Spleen (tissue), 11 donors: Measurements from ENCODE around the gene ATL1. TPM values are rescaled to one million over a fixed set of nuclear protein-coding genes. Genes with fewer than 3 reads are reported as not detected.
A peak's percentile ranks its signal among the peaks of the same experiment; 100 is the strongest.

Source experiments
- DNase-seq: peaks from one replicate; pipeline ENCODE4 v3.0.0-alpha.2; 2020
- H3K27ac ChIP-seq, 8 donors: fragments of 200-600 bp; sonication (generic) in 7 of 8; 1 replicate in 4 of 8; 2 replicates in 4 of 8; pipeline versions ENCODE4 v1.5.0 to v1.8.0; 2016 to 2021; ENCODE audit warnings: inconsistent platforms in 4 of 8, mild to moderate bottlenecking in 4 of 8, moderate library complexity in 1 of 8
- H3K27me3 ChIP-seq, 7 donors: fragments of 200-600 bp; sonication (generic) in 6 of 7; replicated peaks in 1 of 7; 1 replicate in 4 of 7; 2 replicates in 3 of 7; pipeline versions ENCODE4 v1.5.0 to v1.8.0; 2016 to 2021; ENCODE audit warnings: inconsistent platforms in 3 of 7, mild to moderate bottlenecking in 1 of 7
- H3K36me3 ChIP-seq, 6 donors: fragments of 200-600 bp; sonication (generic) in 5 of 6; 1 replicate in 4 of 6; 2 replicates in 2 of 6; pipeline versions ENCODE4 v1.5.0 to v1.8.0; 2016 to 2021; ENCODE audit warnings: inconsistent platforms in 2 of 6
- H3K4me1 ChIP-seq, 6 donors: fragments of 200-600 bp; sonication (generic) in 5 of 6; 1 replicate in 3 of 6; 2 replicates in 3 of 6; pipeline versions ENCODE4 v1.5.0 to v1.8.0; 2016 to 2021; ENCODE audit warnings: inconsistent platforms in 3 of 6
- H3K4me3 ChIP-seq, 8 donors: fragments of 200-600 bp; sonication (generic) in 7 of 8; 1 replicate in 4 of 8; 2 replicates in 4 of 8; pipeline versions ENCODE4 v1.5.0 to v1.8.0; 2016 to 2021; ENCODE audit warnings: inconsistent platforms in 4 of 8, mild to moderate bottlenecking in 4 of 8, moderate library complexity in 2 of 8
- H3K9me3 ChIP-seq, 8 donors: fragments of 200-600 bp; sonication (generic) in 7 of 8; 1 replicate in 4 of 8; 2 replicates in 4 of 8; pipeline versions ENCODE4 v1.5.0 to v1.8.0; 2016 to 2021; ENCODE audit warnings: inconsistent platforms in 4 of 8
- CTCF ChIP-seq, 11 experiments: fragments of 200-600 bp in 7 of 11; fragments of 450-650 bp in 4 of 11; sonication (generic) in 4 of 11; IDR thresholded peaks in 8 of 11; conservative IDR thresholded peaks in 3 of 11; 1 replicate in 7 of 11; 2 replicates in 4 of 11; pipeline versions ENCODE4 v1.4.0 to v1.8.0; 2016 to 2021; ENCODE audit warnings: antibody characterized with exemption in 11 of 11, inconsistent platforms in 4 of 11, mild to moderate bottlenecking in 1 of 11
- POLR2A ChIP-seq, 3 donors: fragments of 450-650 bp; IDR thresholded peaks; one replicate each; pipeline ENCODE4 v1.5.1; 2017; ENCODE audit warnings: antibody characterized with exemption in 3 of 3, mild to moderate bottlenecking in 1 of 3
- POLR2AphosphoS5 ChIP-seq, 3 donors: sonication (generic); formaldehyde crosslinking; IDR thresholded peaks; one replicate each; pipeline ENCODE4 v1.5.1; 2017; ENCODE audit warnings: antibody characterized with exemption in 3 of 3
- WGBS, 5 donors: extraction: QIAGEN DNeasy Blood & Tissue Kit in 3 of 5; methylation state at CpG; one replicate each; pipeline versions ENCODE4 v1.1.5 to v1.1.7; 2013 to 2018; 5-methylcytosine and 5-hydroxymethylcytosine counted together
- intact Hi-C: fragments of 100-400 bp; cut with DNase I; formaldehyde crosslinking; loops from one replicate; pipeline ENCODE4 v1.15.0; 2023; ENCODE audit warnings: low total_unique reads
- polyA plus RNA-seq, 3 donors: library from polyadenylated mRNA; stranded (reverse); fragments of 200-250 nt; gene quantifications; one replicate each; pipeline ENCODE4 v1.2.1, GENCODE V29; 2013
- total RNA-seq, 7 donors: library from RNA; depleted of rRNA in 3 of 7; stranded (reverse); fragments of >200 nt in 3 of 7; fragmentation: NEBNext Ultra II Directional in 4 of 7; extraction: Animal tissue kit (Norgen Biotek cat#: 25700) in 4 of 7; gene quantifications; one replicate each; pipeline versions ENCODE4 v1.1.0 to v1.2.1, GENCODE V29; 2016 to 2021
- donor health status: healthy with polysubstance abuse.
- donor health status: DM: no; HTN: no; CAD: no; lungs with moderate emphysema.
- donor health status: DM: no; HTN: no; CAD: no.
- donor health status: Bipolar disorder and iron deficiency.
- donor health status: healthy.
- donor health status: DM: no; HTN: no; CAD: no.
- donor health status: DM: yes; HTN: yes; CAD: no.

The ATL1 gene
- total and polyA plus RNA-seq, 10 donors = 0.91 to 3.2 (median 1.5) TPM

- TF ChIP-seq POLR2A (IDR thresholded peaks at IDR 0.05) (no peak), POLR2AphosphoS5 (IDR thresholded peaks at IDR 0.05) (peak; percentile 79 to 89 (median 84)), CTCF (IDR thresholded peaks at IDR 0.05 in 8 of 11, conservative IDR thresholded peaks at IDR 0.05 in 3 of 11) (peak; percentile 76 to 98 (median 91))
- peak within 1 kb of the TSS; percentile 87 to 98 (median 96) for H3K27ac ChIP-seq
- intact Hi-C loops = loop anchor here (2.0 kb wide), 1 partner anchor 216 kb away; no protein-coding TSS in a partner anchor
- 0 to 1% (median 0%) methylated on average over 26 to 60 of the region's 60 CpGs for WGBS, 5 donors
- peaks cover 0 to 2% (median 0%) of the 10 kb centered on the region in 8 donors for H3K9me3 ChIP-seq
- peak; percentile 99 for DNase-seq
- H3K27me3 ChIP-seq = no peaks in the 10 kb centered on the region
- H3K4me1 ChIP-seq = peaks cover 26 to 60% (median 50%) of the 10 kb centered on the region in 6 donors
- H3K36me3 ChIP-seq = peaks cover 0 to 10% (median 0%) of the 10 kb centered on the region in 6 donors
- peak within 1 kb of the TSS; percentile 75 to 91 (median 84) for H3K4me3 ChIP-seq
Measured at GRCh38 chr14:50532502-50533240, 27.3 kb upstream of the ATL1 start, which contains the start of gene MAP4K5. MAP4K5 (minus strand) TSS chr14:50532569; CDS start chr14:50532049, 520 bp downstream.

- no peak for DNase-seq
- Histone ChIP-seq H3K27ac (peak overlapping the region in 7 of 8 donors; percentile 87 to 98 (median 96)), H3K9me3 (peaks cover 0 to 5% (median 0%) of the 10 kb centered on the region in 8 donors), H3K27me3 (no peaks in the 10 kb centered on the region), H3K36me3 (peaks cover 0 to 10% (median 0%) of the 10 kb centered on the region in 6 donors), H3K4me1 (peaks cover 26 to 54% (median 48%) of the 10 kb centered on the region in 6 donors), H3K4me3 (peak overlapping the region in 7 of 8 donors; percentile 75 to 91 (median 84))
- intact Hi-C loops = loop anchor here (2.0 kb wide), 1 partner anchor 216 kb away; no protein-coding TSS in a partner anchor
- TF ChIP-seq CTCF (IDR thresholded peaks at IDR 0.05 in 8 of 11, conservative IDR thresholded peaks at IDR 0.05 in 3 of 11) (no peak), POLR2A (IDR thresholded peaks at IDR 0.05) (no peak), POLR2AphosphoS5 (IDR thresholded peaks at IDR 0.05) (no peak)
- WGBS, 5 donors = 13 to 27% (median 18%) methylated on average over 5 of the region's 5 CpGs
Measured at GRCh38 chr14:50533241-50533705, 26.7 kb upstream of the ATL1 start.

GRCh38 chr14:50533806-50534205 is 26.1 kb upstream of the ATL1 start:
- H3K27ac ChIP-seq = peak overlapping the region in 5 of 8 donors; percentile 94 to 98 (median 97)
- no peak for DNase-seq
- peaks cover 0 to 5% (median 0%) of the 10 kb centered on the region in 6 donors for H3K36me3 ChIP-seq
- no peaks in the 10 kb centered on the region for H3K27me3 ChIP-seq
- peaks cover 26 to 49% (median 43%) of the 10 kb centered on the region in 6 donors for H3K4me1 ChIP-seq
- H3K4me3 ChIP-seq = no peak overlapping the region
- intact Hi-C loops = loop anchor here (2.0 kb wide), 1 partner anchor 217 kb away; no protein-coding TSS in a partner anchor
- WGBS, 5 donors = 77 to 93% (median 91%) methylated on average over 3 of the region's 3 CpGs
- H3K9me3 ChIP-seq = peaks cover 0 to 5% (median 0%) of the 10 kb centered on the region in 8 donors
- no peak for TF ChIP-seq POLR2AphosphoS5 (IDR thresholded peaks at IDR 0.05)
- TF ChIP-seq POLR2A (IDR thresholded peaks at IDR 0.05) = no peak
- no peak for TF ChIP-seq CTCF (IDR thresholded peaks at IDR 0.05 in 8 of 11, conservative IDR thresholded peaks at IDR 0.05 in 3 of 11)

- H3K4me1 ChIP-seq = peaks cover 20 to 43% (median 37%) of the 10 kb centered on the region in 6 donors
- H3K27me3 ChIP-seq = no peaks in the 10 kb centered on the region
- H3K36me3 ChIP-seq = no peaks in the 10 kb centered on the region
- peaks cover 0 to 5% (median 0%) of the 10 kb centered on the region in 8 donors for H3K9me3 ChIP-seq
- no peak overlapping the region for H3K4me3 ChIP-seq
- intact Hi-C loops = no loop called here
- 87 to 97% (median 90%) methylated on average over 3 of the region's 3 CpGs for WGBS, 5 donors
- H3K27ac ChIP-seq = no peak overlapping the region
- TF ChIP-seq POLR2AphosphoS5 (IDR thresholded peaks at IDR 0.05) (no peak), POLR2A (IDR thresholded peaks at IDR 0.05) (no peak), CTCF (IDR thresholded peaks at IDR 0.05 in 8 of 11, conservative IDR thresholded peaks at IDR 0.05 in 3 of 11) (no peak)
- no peak for DNase-seq
Measured at GRCh38 chr14:50534416-50534815, 25.5 kb upstream of the ATL1 start.
